Panc1 (cell line): ENCODE measurements around the gene PADI3. TPM values are rescaled to one million over a fixed set of nuclear protein-coding genes. Genes with fewer than 3 reads are reported as not detected.

Experiments
- ATAC-seq: fragments of 200-7000 bp; cut with Tn5 transposase; 2 replicates; pipeline ENCODE4 v1.9.1; 2020; ENCODE audit warnings: mild to moderate bottlenecking, moderate library complexity
- BruUV-seq: library from RNA; stranded (reverse); fragments of 400-500 nt; replicated peaks from 2 replicates; lab custom pipeline; 2021; lab: Mats Ljungman, UMichigan
- CTCF ChIA-PET: fragments of 300-600 bp; sonication (Branson Sonifier 250); formaldehyde crosslinking; loops from one replicate; lab custom pipeline; 2022; ENCODE audit warnings: antibody characterized with exemption; lab: Charles Lee
- POLR2A ChIA-PET: fragments of 300-600 bp; sonication (Branson Sonifier 250); formaldehyde crosslinking; loops from one replicate; lab custom pipeline; 2022; ENCODE audit warnings: antibody characterized with exemption; lab: Charles Lee
- DNase-seq: peaks from one replicate; pipeline ENCODE4 v3.0.0-alpha.2; 2010; ENCODE audit warnings: low read depth, low spot score
- H3K27ac ChIP-seq: 2 replicates; pipeline ENCODE4 v1.5.1; 2011; ENCODE audit warnings: mild to moderate bottlenecking, low read length, inconsistent platforms
- H3K27me3 ChIP-seq: fragments of 200-500 bp; sonication (Bioruptor generic); 2 replicates; pipeline ENCODE4 v1.6.0; 2014; ENCODE audit warnings: low read length, inconsistent platforms; ENCODE audit not compliant: control insufficient read depth, insufficient read depth
- H3K36me3 ChIP-seq: fragments of 200-500 bp; sonication (Bioruptor generic); 2 replicates; pipeline ENCODE4 v1.5.1; 2014; ENCODE audit warnings: inconsistent platforms, mild to moderate bottlenecking, low read length, moderate library complexity; ENCODE audit not compliant: control insufficient read depth, insufficient read depth
- H3K4me1 ChIP-seq: 2 replicates; pipeline ENCODE4 v1.5.1; 2011; ENCODE audit warnings: inconsistent platforms, mild to moderate bottlenecking, low read length, moderate library complexity; ENCODE audit not compliant: control insufficient read depth, insufficient read depth
- H3K4me3 ChIP-seq, 2 experiments: 2 replicates each; pipeline ENCODE4 v1.5.1; 2011 to 2012; ENCODE audit warnings: low read depth in 2 of 2, low read length in 2 of 2, mild to moderate bottlenecking in 2 of 2, inconsistent platforms in 1 of 2, moderate library complexity in 1 of 2
- H3K9me3 ChIP-seq: fragments of 200-500 bp; sonication (Bioruptor generic); 2 replicates; pipeline ENCODE4 v1.5.1; 2014; ENCODE audit warnings: low read depth, mild to moderate bottlenecking, inconsistent platforms, low read length, moderate library complexity; ENCODE audit not compliant: control insufficient read depth, insufficient read depth
- POLR2AphosphoS5 ChIP-seq: IDR thresholded peaks from 2 replicates; pipeline ENCODE4 v1.6.1; 2012; ENCODE audit warnings: mild to moderate bottlenecking, low read depth, low read length, moderate library complexity
- SIN3A ChIP-seq: IDR thresholded peaks from 2 replicates; pipeline ENCODE4 v1.6.1; 2012; ENCODE audit warnings: low read depth, mild to moderate bottlenecking, low read length, moderate library complexity, borderline replicate concordance; ENCODE audit not compliant: insufficient read depth
- TCF7L2 ChIP-seq: IDR thresholded peaks from 2 replicates; pipeline ENCODE4 v1.6.1; 2011; ENCODE audit warnings: mild to moderate bottlenecking, low read depth, low read length, inconsistent platforms
- in situ Hi-C: cut with HindIII; loops from 2 replicates; pipeline ENCODE4 v1.10.0; 2016; ENCODE audit warnings: low sequenced_read_pairs, low pct_unique_long_range_greater_than_20kb
- intact Hi-C: fragments of 100-400 bp; cut with micrococcal nuclease; formaldehyde crosslinking; loops from one replicate; pipeline ENCODE4 v1.10.0; 2022; ENCODE audit not compliant: unreplicated experiment
- total RNA-seq: library from RNA; stranded (reverse); gene quantifications from one replicate; pipeline ENCODE4 v1.2.1, GENCODE V29; 2021; ENCODE audit not compliant: unreplicated experiment
- TF ChIP-seq, protein P1 (sequence below), 2 experiments: IDR thresholded peaks; 2 replicates each; pipeline ENCODE4 v1.6.1; 2011 to 2012; ENCODE audit warnings: low read depth in 2 of 2, control low read depth in 1 of 2, low read length in 1 of 2, mild to moderate bottlenecking in 1 of 2, moderate library complexity in 1 of 2; ENCODE audit not compliant: insufficient read depth in 1 of 2
- TF ChIP-seq, protein P2 (sequence below): fragments of 450-650 bp; IDR thresholded peaks from 2 replicates; pipeline ENCODE4 v1.5.1; 2017; ENCODE audit warnings: mild to moderate bottlenecking

PADI3 gene
- total RNA-seq, 1 experiment from 2014 or later: 3.4 TPM

DNA sequence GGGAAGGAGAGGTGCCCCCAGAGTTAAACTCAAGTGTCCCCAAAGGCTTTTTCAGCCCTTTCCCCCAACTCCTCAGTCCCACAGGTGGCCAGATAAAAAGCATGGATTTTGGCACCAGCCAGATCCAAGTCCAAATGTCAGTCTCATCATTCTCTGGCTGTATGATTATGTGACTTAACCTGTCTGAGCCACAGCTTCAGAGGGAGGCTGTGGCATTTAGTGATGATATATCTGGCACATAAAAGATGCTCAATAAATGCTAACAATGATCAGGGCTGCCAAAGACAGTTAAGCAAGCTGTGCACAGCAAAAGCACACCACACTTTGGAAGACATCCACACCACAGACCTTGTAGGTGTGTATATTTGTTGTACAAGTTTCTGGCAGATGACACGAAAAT, 5.6 kb upstream of the PADI3 start:
- CTCF ChIA-PET: no interaction called here
- no peak overlapping the region for H3K4me3 ChIP-seq
- no peak for ATAC-seq
- in situ Hi-C loops: no loop called here
- no peak for DNase-seq
- H3K27ac ChIP-seq: peak overlapping the region; percentile 23; the same call in 1 of the 2 replicates
- no peaks in the 10 kb centered on the region for H3K27me3 ChIP-seq
- TF ChIP-seq POLR2AphosphoS5 (no peak), SIN3A (no peak), TCF7L2 (no peak)
- TF ChIP-seq, protein P1, sequence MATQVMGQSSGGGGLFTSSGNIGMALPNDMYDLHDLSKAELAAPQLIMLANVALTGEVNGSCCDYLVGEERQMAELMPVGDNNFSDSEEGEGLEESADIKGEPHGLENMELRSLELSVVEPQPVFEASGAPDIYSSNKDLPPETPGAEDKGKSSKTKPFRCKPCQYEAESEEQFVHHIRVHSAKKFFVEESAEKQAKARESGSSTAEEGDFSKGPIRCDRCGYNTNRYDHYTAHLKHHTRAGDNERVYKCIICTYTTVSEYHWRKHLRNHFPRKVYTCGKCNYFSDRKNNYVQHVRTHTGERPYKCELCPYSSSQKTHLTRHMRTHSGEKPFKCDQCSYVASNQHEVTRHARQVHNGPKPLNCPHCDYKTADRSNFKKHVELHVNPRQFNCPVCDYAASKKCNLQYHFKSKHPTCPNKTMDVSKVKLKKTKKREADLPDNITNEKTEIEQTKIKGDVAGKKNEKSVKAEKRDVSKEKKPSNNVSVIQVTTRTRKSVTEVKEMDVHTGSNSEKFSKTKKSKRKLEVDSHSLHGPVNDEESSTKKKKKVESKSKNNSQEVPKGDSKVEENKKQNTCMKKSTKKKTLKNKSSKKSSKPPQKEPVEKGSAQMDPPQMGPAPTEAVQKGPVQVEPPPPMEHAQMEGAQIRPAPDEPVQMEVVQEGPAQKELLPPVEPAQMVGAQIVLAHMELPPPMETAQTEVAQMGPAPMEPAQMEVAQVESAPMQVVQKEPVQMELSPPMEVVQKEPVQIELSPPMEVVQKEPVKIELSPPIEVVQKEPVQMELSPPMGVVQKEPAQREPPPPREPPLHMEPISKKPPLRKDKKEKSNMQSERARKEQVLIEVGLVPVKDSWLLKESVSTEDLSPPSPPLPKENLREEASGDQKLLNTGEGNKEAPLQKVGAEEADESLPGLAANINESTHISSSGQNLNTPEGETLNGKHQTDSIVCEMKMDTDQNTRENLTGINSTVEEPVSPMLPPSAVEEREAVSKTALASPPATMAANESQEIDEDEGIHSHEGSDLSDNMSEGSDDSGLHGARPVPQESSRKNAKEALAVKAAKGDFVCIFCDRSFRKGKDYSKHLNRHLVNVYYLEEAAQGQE (IDR thresholded peaks at IDR 0.05; ENCODE audit: insufficient read depth in 1 of 2, low read depth in 2 of 2, low read length in 1 of 2): no peak
- TF ChIP-seq, protein P2, sequence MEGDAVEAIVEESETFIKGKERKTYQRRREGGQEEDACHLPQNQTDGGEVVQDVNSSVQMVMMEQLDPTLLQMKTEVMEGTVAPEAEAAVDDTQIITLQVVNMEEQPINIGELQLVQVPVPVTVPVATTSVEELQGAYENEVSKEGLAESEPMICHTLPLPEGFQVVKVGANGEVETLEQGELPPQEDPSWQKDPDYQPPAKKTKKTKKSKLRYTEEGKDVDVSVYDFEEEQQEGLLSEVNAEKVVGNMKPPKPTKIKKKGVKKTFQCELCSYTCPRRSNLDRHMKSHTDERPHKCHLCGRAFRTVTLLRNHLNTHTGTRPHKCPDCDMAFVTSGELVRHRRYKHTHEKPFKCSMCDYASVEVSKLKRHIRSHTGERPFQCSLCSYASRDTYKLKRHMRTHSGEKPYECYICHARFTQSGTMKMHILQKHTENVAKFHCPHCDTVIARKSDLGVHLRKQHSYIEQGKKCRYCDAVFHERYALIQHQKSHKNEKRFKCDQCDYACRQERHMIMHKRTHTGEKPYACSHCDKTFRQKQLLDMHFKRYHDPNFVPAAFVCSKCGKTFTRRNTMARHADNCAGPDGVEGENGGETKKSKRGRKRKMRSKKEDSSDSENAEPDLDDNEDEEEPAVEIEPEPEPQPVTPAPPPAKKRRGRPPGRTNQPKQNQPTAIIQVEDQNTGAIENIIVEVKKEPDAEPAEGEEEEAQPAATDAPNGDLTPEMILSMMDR: no peak
- H3K9me3 ChIP-seq: no peaks in the 10 kb centered on the region
- intact Hi-C loops: no loop called here
- POLR2A ChIA-PET: no interaction called here
- H3K36me3 ChIP-seq: no peaks in the 10 kb centered on the region
- BruUV-seq: no TSS peak
- peaks cover 26% of the 10 kb centered on the region for H3K4me1 ChIP-seq

DNA sequence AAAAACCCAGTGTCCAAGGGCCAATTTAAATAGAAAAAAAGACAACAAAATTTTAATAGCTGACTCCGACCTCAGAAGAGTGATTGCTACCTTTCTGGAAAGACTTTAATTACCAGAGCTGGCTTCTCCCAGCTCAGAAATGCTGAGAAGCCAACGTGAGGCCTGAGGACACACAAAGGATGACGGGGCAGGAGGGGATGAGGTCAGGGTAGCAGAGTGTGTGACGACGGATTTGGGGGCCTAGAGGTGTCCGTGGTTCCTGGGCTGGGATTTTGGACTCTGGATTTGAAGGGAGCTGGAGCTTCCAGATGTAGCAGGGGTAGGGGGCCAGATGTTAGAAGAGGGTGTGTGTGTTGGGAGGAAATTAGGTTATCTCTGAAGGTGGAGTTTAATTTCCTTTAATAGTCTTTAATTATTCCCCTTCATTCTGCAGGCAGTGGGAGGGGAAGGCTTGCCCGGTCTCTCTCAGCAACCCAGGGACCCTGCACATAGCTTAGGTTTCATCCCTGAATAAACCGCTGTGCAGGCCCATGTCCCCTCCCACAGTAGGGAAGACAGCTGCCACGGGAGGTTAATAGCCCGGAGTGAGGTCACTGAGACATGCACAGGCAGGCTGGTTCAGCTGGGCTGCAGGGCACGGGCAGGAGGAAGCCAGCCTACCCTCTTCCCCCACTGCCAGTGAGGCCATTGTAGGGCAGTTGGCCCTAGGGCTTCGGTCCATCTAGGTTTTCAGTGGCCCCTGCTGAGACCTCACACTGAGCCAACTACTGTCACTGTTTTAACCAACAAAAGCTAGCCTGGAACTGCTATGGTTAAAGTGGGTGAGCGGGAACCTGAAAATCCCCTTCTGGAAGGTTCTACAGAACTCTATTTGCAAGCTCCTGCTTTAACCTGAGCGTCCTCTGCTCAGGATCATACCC, 3.8 kb upstream of the PADI3 start:
- DNase-seq (no peak), ATAC-seq (no peak)
- no peak for TF ChIP-seq TCF7L2
- TF ChIP-seq POLR2AphosphoS5: no peak
- Histone ChIP-seq H3K36me3 (no peaks in the 10 kb centered on the region), H3K27me3 (no peaks in the 10 kb centered on the region), H3K27ac (peak overlapping the region; percentile 72), H3K9me3 (no peaks in the 10 kb centered on the region), H3K4me1 (peaks cover 17% of the 10 kb centered on the region), H3K4me3 (no peak overlapping the region)
- ChIA-PET CTCF (no interaction called here), POLR2A (no interaction called here)
- in situ Hi-C loops (no loop called here), intact Hi-C loops (no loop called here)
- BruUV-seq: no TSS peak
